GM19395 (cell line): ENCODE results near the gene RIOK1.
"Not testable (repeated sequence)": the region's sequence is repeated elsewhere in the genome, so short reads cannot be mapped to it uniquely, and the experiment has no call there.

Experiments
- ATAC-seq: cut with Tn5 transposase; IDR thresholded peaks from one replicate; pipeline ENCODE4 v1.9.1; 2021; ENCODE audit warnings: mild to moderate bottlenecking, moderate library complexity; ENCODE audit not compliant: unreplicated experiment

RIOK1 gene

DNA sequence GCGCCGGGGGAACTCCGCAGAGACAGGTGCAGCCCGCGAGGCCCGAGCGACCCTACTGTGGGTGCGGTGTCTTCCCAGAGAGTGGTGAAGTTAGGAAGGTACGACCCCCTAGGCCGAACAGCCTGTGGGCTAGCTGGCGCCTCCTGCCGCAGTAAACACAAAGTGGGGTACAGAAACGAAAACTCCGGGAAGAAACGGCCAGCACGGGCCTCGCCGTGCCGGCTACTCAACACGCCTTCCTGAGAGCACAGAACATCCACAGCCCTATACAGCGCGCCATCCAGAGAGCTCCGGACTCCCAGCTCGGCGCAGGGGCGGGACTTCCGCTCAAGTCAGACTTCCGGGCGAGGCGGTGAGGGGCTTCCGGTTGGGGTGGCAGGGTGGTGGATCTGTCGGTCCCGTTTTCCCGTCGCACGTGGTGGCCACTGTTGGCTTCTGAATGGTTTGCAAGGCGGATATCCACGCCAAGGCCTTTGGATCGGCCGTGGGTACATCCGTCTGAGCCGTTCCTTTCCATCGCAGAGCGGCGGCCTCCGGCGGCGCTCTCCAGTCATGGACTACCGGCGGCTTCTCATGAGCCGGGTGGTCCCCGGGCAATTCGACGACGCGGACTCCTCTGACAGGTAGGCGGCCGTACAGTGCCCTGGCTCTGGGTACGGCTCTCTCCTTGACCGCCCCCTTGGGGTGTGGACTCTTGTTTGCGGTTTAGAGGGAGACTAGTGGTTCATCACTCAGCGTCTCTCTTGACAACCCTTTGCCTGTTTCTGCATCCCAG is at the start of gene RIOK1, which contains the start of gene CAGE1:
RIOK1 (plus strand) TSS at position 358 of the 775 bp plus-strand sequence; CDS start at position 553, 195 bp downstream.
CAGE1 (minus strand) TSS at position 292 of the 775 bp plus-strand sequence. CDS start 2,569 bp downstream, outside the sequence.
- peak; percentile 99 for ATAC-seq

GRCh38 chr6:7341271-7341670 is 48.3 kb upstream of the RIOK1 start:
- ATAC-seq = no peak

- peak; percentile 79 for ATAC-seq
Observed at GRCh38 chr6:7341989-7342742, 47.4 kb upstream of the RIOK1 start.

DNA sequence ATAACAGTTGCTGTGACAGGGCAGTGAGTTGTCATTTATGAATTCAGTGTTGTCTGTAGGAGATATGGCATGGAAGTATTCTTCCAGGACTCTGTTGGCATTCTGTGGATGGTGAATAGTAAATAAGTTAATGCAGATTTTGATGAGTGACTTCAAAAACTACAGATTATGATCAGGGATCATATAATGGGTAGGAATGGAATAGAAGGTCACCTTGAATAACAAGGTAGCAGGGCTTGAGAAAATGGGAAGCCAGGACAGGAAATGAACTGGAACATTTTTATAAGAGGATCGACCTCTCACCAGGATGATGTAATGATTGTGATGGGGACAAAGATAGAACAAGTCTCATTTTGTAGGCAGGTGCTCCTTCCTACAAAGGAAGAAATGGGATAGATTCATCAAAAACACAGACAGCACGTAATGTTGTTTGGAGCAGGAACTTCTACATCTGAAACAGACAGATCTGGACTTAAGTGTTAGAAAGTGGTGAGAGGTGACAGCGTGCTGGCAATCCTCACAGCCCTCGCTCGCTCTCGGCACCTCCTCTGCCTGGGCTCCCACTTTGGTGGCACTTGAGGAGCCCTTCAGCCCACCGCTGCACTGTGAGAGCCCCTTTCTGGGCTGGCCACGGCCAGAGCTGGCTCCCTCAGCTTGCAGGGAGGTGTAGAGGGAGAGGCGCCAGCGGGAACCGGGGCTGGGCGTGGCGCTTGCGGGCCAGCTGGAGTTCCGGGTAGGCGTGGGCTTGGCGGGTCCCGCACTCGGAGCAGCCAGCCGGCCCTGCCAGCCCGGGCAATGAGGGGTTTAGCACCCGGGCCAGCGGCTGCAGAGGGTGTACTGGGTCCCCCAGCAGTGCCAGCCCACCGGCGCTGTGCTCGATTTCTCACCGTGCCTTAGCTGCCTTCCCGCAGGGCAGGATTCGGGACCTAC is 45.8 kb upstream of the RIOK1 start:
- no peak for ATAC-seq

- not testable (repeated sequence) for ATAC-seq
Observed at GRCh38 chr6:7344773-7345450, 44.7 kb upstream of the RIOK1 start.

- ATAC-seq = not testable (repeated sequence)
Observed at GRCh38 chr6:7347551-7347997, 42.0 kb upstream of the RIOK1 start.

DNA sequence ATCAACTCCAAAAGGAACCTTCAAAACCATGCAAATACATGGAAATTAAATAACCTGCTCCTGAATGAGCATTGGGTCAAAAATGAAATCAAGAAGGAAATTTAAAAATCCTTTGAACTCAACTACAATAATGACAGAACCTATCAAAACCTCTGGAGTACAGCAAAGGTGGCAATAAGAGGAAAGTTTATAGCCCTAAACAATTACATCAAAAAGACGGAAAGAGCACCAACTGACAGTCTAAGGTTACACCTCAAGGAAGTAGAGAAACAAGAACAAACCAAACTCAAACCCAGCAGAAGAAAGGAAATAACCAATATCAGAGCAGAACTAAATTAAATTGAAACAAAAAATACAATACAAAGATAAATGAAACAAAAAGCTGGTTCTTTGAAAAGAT is 39.0 kb upstream of the RIOK1 start:
- ATAC-seq = not testable (repeated sequence)

DNA sequence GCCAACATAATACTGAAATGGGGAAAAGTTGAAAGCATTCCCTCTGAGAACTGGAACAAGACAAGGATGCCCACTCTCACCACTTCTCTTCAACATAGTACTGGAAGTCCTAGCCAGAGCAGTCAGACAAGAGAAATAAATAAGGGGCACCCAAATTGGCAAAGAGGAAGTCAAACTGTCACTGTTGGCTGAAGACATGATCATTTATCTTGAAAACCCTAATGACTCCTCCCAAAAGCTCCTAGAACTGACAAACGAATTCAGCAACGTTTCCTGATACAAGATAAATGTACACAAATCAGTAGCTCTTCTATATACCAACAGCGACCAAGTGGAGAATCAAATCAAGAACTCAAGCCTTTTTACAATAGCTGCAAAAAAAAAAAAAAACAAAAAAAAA is 37.7 kb upstream of the RIOK1 start:
- not testable (repeated sequence) for ATAC-seq

DNA sequence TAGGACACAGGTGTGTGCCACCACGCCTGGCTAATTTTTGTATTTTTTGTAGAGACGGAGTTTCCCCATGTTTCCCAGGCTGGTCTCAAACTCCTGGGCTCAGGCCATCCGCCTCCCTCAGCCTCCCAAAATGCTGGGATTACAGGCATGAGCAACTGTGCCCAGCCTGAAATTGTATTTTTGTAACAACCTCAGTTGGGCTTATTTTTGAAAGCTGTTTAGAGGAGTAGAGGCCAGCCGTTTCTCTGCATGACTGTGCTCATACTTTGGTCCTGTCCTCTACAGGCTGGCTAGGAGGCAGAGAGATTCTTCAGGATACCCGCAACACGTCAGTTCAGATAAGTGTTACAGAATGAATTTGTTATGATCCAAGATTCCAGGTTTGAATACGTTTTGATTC is 22.2 kb upstream of the RIOK1 start:
- no peak for ATAC-seq

GRCh38 chr6:7373739-7374138 is 15.9 kb upstream of the RIOK1 start:
- no peak for ATAC-seq

DNA sequence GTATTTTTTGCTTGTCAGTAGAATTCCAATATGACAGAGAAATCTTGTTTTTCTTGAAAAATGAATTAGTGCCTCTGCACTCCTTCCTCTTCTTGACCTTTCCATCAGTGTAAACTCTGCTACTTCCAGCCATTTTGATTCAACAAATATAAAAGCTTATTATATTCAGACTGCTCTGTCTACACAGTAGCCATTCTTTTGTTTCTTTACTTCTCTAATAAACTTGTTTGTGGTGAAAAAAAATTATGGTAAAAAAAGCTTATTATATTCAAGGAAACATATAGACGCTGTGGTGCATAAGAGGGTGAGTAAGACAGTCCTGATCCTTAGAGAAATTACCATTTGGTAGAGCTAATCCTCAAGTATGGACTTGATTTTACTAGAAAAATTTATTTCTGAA is 11.6 kb upstream of the RIOK1 start:
- ATAC-seq = no peak

GRCh38 chr6:7378740-7379139 is 10.9 kb upstream of the RIOK1 start:
- ATAC-seq = no peak

DNA sequence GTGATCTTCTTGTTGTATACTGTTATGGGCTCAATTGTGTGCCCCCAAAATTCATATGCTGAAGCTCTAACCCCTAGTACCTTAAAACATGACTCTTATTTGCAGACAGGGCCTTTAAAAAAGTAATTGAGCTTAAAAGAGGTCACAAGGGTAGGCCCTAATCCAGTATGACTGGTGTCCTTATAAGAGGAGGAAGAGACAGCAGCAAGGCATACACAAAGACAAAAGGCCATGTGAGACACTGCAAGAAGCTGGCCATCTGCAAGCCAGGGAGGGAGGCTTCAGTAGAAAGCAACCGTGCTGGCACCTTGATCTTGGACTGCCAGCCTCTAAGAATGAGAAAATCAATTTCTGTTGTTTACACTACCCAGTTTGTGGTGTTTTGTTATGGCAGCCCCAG is 8.5 kb upstream of the RIOK1 start:
- no peak for ATAC-seq

- ATAC-seq = no peak
Observed at GRCh38 chr6:7389162-7389450, 502 bp upstream of the RIOK1 start.

DNA sequence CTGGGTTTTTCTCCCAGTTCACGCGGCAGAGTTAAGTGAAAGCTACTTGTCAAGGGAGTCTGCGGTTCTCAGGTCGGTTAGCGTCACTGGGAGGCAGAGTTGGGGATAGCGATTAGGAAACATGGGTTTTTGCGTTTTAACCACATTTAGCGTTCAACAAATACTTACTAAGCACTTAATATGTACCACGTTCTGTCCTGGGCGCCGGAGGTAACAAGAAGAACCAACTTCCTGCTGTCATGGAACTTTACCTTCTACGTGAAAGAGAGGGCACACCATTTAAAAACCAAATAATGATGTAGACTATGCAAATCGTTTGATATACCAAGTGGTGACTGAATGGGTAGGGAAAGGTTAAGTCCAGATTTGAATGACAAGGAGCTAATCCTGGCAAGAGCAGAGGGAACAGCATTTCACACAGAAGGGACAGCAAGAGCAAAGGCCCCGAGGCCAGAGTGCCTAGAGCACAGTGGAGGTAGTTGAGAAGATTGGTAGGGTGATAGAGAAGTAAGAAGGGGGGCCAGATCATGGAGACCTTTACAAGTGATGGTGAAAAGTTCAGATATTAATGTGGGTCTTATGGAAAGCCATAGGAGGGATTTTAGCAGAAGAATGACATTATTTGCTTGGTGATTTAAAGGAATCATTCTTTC is 744 bp downstream of the RIOK1 start:
- peak; percentile 7 for ATAC-seq

DNA sequence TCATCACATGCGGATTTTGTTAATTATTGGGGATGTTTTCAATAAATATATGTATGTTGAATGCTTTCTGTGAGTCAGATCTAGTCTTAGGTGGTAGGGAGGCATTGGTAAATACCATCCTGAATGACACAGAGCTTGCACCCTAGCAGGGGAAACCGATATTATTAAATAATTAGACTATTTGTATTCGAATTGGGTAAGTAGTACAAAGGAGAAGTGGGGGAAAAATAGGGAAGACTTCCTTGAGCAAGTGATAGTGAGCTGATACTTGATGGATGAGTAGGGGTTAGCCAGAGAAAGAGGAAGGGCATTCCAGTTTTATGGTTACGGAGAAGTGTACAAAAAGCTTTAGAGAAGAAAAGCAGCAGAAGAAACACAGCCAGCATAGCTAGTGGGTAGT is 1.5 kb downstream of the RIOK1 start:
- ATAC-seq = no peak

- ATAC-seq = no peak
Observed at GRCh38 chr6:7392402-7392801, 2.8 kb downstream of the RIOK1 start.

DNA sequence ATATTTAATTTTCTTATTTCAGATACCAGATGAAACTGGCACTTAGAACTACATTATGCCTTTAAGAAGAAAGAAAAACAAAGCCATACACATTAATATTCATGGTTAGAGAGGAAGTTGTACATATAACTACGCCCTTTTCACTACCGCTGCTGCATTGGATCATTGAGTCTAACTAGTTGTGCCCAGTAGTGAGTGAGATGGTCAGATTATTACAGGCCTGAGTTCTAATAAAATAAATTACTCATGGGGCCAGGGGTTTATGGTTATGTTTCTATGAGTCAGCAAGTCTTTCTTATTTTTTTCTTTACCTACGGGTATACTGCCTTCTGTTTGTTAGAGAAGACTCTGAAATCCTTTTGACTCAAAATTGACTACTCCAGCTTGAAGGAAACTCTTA is 11.5 kb downstream of the RIOK1 start:
- no peak for ATAC-seq

DNA sequence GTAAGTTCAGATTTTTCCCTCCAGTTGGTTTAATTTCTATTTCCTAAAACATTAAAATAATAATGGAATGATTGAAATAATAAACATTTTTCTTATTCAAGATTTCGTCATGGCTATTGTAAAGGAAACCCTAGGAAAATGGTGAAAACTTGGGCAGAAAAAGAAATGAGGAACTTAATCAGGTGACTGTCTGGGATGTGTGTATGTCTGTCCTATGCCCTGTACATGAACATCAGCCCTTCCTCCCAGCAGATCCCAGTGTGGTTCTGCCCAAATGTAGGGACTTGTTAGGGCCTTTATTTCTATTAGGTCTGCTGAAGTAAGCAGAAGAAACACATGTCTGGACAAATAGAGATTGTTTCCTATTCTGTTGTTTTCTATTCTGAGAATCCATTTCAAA is 13.1 kb downstream of the RIOK1 start:
- ATAC-seq = no peak

- no peak for ATAC-seq
Observed at GRCh38 chr6:7404546-7404945, 14.9 kb downstream of the RIOK1 start.
